OCI-LY7 (cell line): Measurements from ENCODE around the gene NKX2-2. TPM values are rescaled to one million over a fixed set of nuclear protein-coding genes. Genes with fewer than 3 reads are reported as not detected.

ENCODE experiments used
- BruUV-seq: library from RNA; stranded (reverse); fragments of 400-500 nt; replicated peaks from 2 replicates; lab custom pipeline; 2021; lab: Mats Ljungman, UMichigan
- CTCF ChIA-PET: fragments of 300-600 bp; sonication (Branson Sonifier 250); formaldehyde crosslinking; loops from one replicate; lab custom pipeline; 2022; ENCODE audit warnings: antibody characterized with exemption; ENCODE audit not compliant: unreplicated experiment; lab: Charles Lee
- POLR2A ChIA-PET: fragments of 300-600 bp; sonication (Branson Sonifier 250); formaldehyde crosslinking; loops from one replicate; lab custom pipeline; 2022; ENCODE audit warnings: antibody characterized with exemption; lab: Charles Lee
- DNase-seq: peaks from one replicate; pipeline ENCODE4 v3.0.0-alpha.2; 2015; ENCODE audit warnings: low spot score
- H2AFZ ChIP-seq: fragments of 200-600 bp; sonication (generic), shearing (Covaris generic); 2 replicates; pipeline ENCODE4 v1.6.1; 2014; ENCODE audit warnings: mild to moderate bottlenecking, antibody characterized with exemption, low read length, moderate library complexity
- H3K27ac ChIP-seq: fragments of 200-600 bp; sonication (generic); 2 replicates; pipeline ENCODE4 v1.5.1; 2014; ENCODE audit warnings: mixed run types, low read depth, mild to moderate bottlenecking, moderate library complexity, low read length, inconsistent platforms; ENCODE audit not compliant: poor library complexity, severe bottlenecking
- H3K36me3 ChIP-seq: fragments of 200-600 bp; sonication (generic); 2 replicates; pipeline ENCODE4 v1.6.1; 2014; ENCODE audit warnings: mild to moderate bottlenecking, antibody characterized with exemption, low read length, moderate library complexity, mixed read lengths; ENCODE audit not compliant: insufficient read depth
- H3K4me1 ChIP-seq: fragments of 200-600 bp; sonication (generic); 2 replicates; pipeline ENCODE4 v1.5.1; 2014; ENCODE audit warnings: mild to moderate bottlenecking, low read length; ENCODE audit not compliant: insufficient read depth, poor library complexity, severe bottlenecking
- H3K4me2 ChIP-seq: fragments of 200-600 bp; sonication (generic); 2 replicates; pipeline ENCODE4 v1.6.1; 2014; ENCODE audit warnings: mild to moderate bottlenecking, low read length
- H3K4me3 ChIP-seq: fragments of 200-600 bp; sonication (generic); 2 replicates; pipeline ENCODE4 v1.5.1; 2014; ENCODE audit warnings: mild to moderate bottlenecking, low read depth, low read length; ENCODE audit not compliant: poor library complexity, severe bottlenecking
- H3K79me2 ChIP-seq: fragments of 200-600 bp; sonication (generic); 2 replicates; pipeline ENCODE4 v1.6.1; 2016; ENCODE audit warnings: low read depth, mild to moderate bottlenecking, low read length, moderate library complexity, mixed read lengths; ENCODE audit not compliant: insufficient read depth
- H3K9me2 ChIP-seq: fragments of 200-600 bp; sonication (generic); 2 replicates; pipeline ENCODE4 v1.6.1; 2016; ENCODE audit warnings: mild to moderate bottlenecking, low read length, mixed read lengths; ENCODE audit not compliant: insufficient read depth
- H3K9me3 ChIP-seq: fragments of 200-600 bp; sonication (generic); 2 replicates; pipeline ENCODE4 v1.6.1; 2014; ENCODE audit warnings: mild to moderate bottlenecking, mixed run types, low read length, mixed read lengths
- H4K20me1 ChIP-seq: fragments of 200-600 bp; sonication (generic); 2 replicates; pipeline ENCODE4 v1.6.1; 2014; ENCODE audit warnings: mild to moderate bottlenecking, antibody characterized with exemption, low read length, moderate library complexity, mixed read lengths; ENCODE audit not compliant: insufficient read depth
- CTCF ChIP-seq: fragments of 200-600 bp; sonication (generic); conservative IDR thresholded peaks from 2 replicates; pipeline ENCODE4 v1.5.1; 2014; ENCODE audit warnings: mild to moderate bottlenecking, antibody characterized with exemption, low read length, moderate library complexity, mixed read lengths
- EZH2phosphoT487 ChIP-seq: fragments of 200-600 bp; sonication (generic); IDR thresholded peaks from 2 replicates; pipeline ENCODE4 v1.6.1; 2018; ENCODE audit warnings: low read depth, borderline replicate concordance, mild to moderate bottlenecking, mixed run types, antibody characterized with exemption, low read length, moderate library complexity, mixed read lengths
- intact Hi-C: fragments of 100-400 bp; cut with micrococcal nuclease; formaldehyde crosslinking; loops from one replicate; pipeline ENCODE4 v1.10.0; 2022; ENCODE audit not compliant: unreplicated experiment
- total RNA-seq, 2 experiments: library from RNA; depleted of rRNA in 1 of 2; stranded (reverse); fragments of >200 nt in 1 of 2; shearing (Covaris generic) in 1 of 2; gene quantifications; 2 replicates each; pipeline ENCODE4 v1.2.3, GENCODE V29; 2014 to 2022

NKX2-2 gene
- total RNA-seq, 2 experiments from 2014 or later, result not detected

- intact Hi-C loops, result no loop called here
- Histone ChIP-seq H3K4me2 (no peak overlapping the region), H3K36me3 (no peaks in the 10 kb centered on the region), H3K4me1 (no peaks in the 10 kb centered on the region), H2AFZ (no peak overlapping the region; the same call in 1 of the 2 replicates), H3K9me2 (no peaks in the 10 kb centered on the region), H3K9me3 (no peaks in the 10 kb centered on the region), H3K4me3 (no peak overlapping the region), H3K79me2 (no peaks in the 10 kb centered on the region), H3K27ac (no peak overlapping the region), H4K20me1 (no peaks in the 10 kb centered on the region)
- no peak for DNase-seq
- CTCF ChIA-PET, result no interaction called here
- POLR2A ChIA-PET, result interaction anchor here (0.8 to 1.0 kb wide), 2 partner anchors 8 to 36 kb away, joined by 3 to 4 read pairs; no protein-coding TSS in a partner anchor
- no TSS peak for BruUV-seq
- TF ChIP-seq CTCF (no peak), EZH2phosphoT487 (no peak)
Measured at GRCh38 chr20:21557241-21558020, 43.6 kb upstream of the NKX2-2 start.

GRCh38 chr20:21556398-21556797 lies 42.5 kb upstream of the NKX2-2 start:
- DNase-seq, result no peak
- H3K4me3 ChIP-seq, result no peak overlapping the region
- no peak overlapping the region for H3K4me2 ChIP-seq
- H3K4me1 ChIP-seq, result no peaks in the 10 kb centered on the region
- H3K36me3 ChIP-seq, result no peaks in the 10 kb centered on the region
- intact Hi-C loops, result no loop called here
- H3K9me3 ChIP-seq, result no peaks in the 10 kb centered on the region
- no peaks in the 10 kb centered on the region for H3K9me2 ChIP-seq
- POLR2A ChIA-PET, result no interaction called here
- BruUV-seq, result no TSS peak
- no peak for TF ChIP-seq EZH2phosphoT487
- no peak overlapping the region for H3K27ac ChIP-seq
- H2AFZ ChIP-seq, result no peak overlapping the region
- CTCF ChIA-PET, result interaction anchor here (0.6 kb wide), 1 partner anchor 289 kb away, joined by 3 read pairs; no protein-coding TSS in a partner anchor
- no peaks in the 10 kb centered on the region for H4K20me1 ChIP-seq
- no peaks in the 10 kb centered on the region for H3K79me2 ChIP-seq

GRCh38 chr20:21555470-21556120 lies 41.7 kb upstream of the NKX2-2 start:
- intact Hi-C loops, result no loop called here
- H2AFZ ChIP-seq, result no peak overlapping the region
- H3K9me3 ChIP-seq, result no peaks in the 10 kb centered on the region
- H3K4me3 ChIP-seq, result no peak overlapping the region
- H3K27ac ChIP-seq, result no peak overlapping the region
- H3K4me1 ChIP-seq, result no peaks in the 10 kb centered on the region
- ChIA-PET CTCF (no interaction called here), POLR2A (no interaction called here)
- no peaks in the 10 kb centered on the region for H4K20me1 ChIP-seq
- no peak overlapping the region for H3K4me2 ChIP-seq
- no peaks in the 10 kb centered on the region for H3K9me2 ChIP-seq
- no peaks in the 10 kb centered on the region for H3K79me2 ChIP-seq
- DNase-seq, result no peak
- no TSS peak for BruUV-seq
- no peaks in the 10 kb centered on the region for H3K36me3 ChIP-seq
- TF ChIP-seq CTCF (no peak), EZH2phosphoT487 (no peak)
